HG03139 (cell line): ENCODE data around the gene STAM2.
"Not testable (repeated sequence)": the region's sequence is repeated elsewhere in the genome, so short reads cannot be mapped to it uniquely, and the experiment has no call there.

Experiments
- ATAC-seq: cut with Tn5 transposase; IDR thresholded peaks from one replicate; pipeline ENCODE4 v1.9.1; 2021; ENCODE audit not compliant: unreplicated experiment

STAM2 gene

DNA sequence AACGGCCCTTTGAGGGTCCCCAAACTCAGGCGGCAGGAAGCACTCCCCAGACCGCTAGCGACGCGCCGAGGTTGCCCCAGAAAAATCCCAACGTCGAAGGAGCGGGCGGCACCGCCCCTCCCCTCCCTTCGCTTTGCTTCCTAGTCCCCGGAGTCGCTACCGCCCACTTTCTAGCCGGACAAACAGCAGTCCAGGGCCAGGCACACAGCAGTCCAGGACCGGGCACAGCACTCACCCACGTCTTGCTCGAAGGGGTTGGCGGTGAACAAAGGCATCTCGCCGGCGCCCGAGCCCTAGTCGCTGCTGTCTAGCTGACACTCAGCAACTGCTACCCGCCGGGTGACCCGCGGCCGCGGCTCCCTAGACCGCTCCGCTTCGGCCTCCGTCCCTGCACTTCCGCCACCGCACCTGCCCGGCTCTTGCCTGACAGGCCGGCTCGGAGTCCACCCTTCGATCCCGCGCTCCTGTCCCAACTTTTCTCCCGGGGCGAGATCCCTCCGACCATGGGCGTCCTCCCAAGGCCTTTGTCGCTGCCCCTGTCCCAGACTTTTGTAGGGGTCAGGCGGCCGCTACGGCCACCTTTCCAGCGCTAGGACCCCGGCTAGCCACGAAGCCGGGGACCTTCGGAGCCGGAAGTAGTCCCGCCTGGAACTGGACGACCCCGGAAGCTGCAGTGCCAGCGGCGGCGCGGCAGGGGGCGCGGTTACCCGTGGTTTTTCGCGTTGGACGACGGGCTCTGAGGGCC is at the start of gene STAM2:
Gene STAM2 (minus strand): TSS at position 396 of the 745 bp plus-strand sequence. CDS start 121 bp downstream, at position 275.
- ATAC-seq = peak; percentile 75

DNA sequence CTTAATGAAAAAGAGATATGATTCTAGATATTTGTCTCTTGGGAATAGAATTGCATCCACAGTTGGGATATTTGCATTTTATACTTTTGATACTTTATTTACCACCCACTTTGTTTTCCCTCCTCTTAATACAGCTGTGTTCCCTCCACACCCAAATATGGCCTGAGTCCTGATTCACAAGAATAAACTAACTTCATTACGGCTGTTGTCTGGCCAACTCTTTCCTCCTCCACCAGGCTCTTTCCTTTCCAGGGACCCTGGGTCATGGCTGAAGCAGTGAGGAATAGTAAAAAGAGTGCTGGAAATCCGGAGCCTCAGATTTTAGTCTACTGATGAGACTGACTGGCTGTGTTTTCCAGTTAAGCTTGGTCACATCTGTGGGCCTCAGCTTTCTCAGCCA is 48.4 kb upstream of the STAM2 start:
- no peak for ATAC-seq

DNA sequence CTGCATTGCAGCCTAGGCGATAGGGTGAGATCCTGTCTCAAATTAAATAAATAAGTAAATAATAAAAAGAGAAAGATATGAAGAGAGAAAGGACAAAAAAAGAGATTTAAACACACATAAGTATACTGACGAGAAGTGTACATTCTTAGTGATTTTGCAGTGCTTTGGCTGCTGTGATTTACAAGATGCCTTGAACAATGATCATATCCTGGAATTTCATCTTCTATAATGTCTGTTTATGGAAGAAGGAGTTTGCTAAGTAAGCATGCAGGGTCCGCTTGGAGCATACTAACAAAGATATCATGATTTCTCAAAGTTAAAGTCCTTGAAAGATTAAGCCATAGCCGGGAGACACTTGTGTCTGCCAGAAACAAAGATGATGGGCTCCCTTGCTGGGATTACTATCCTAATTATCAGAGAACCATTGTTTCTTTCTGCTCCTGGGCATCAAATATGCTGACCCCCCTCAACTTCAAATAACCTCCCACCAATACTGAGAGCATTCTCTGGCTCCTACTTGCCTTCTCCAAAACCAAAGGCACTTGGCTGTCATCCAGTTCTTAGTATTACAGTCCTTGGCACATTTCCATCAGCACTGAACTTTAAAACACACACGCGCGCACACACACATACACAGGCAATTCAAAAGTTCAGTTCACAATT is 47.5 kb upstream of the STAM2 start:
- no peak for ATAC-seq

DNA sequence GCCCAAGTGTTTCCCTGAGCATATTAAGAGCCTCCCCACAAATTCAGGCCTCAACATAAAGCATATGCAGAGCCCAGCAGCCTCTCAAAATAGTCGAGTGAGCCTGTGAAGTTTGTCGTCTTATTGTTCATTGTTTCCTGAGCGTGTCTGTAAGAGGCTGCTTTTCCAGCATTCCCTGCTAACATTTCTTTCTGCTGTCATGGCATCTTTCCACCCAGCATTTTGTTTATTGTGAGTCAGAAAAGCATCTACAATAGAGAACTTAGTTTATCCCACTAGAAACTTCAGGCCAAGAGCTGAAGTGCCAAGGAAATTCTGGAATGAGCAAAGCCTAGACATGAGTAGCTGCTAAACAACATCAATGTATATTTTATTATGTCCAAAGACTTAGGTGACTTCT is 46.3 kb upstream of the STAM2 start:
- ATAC-seq = no peak

DNA sequence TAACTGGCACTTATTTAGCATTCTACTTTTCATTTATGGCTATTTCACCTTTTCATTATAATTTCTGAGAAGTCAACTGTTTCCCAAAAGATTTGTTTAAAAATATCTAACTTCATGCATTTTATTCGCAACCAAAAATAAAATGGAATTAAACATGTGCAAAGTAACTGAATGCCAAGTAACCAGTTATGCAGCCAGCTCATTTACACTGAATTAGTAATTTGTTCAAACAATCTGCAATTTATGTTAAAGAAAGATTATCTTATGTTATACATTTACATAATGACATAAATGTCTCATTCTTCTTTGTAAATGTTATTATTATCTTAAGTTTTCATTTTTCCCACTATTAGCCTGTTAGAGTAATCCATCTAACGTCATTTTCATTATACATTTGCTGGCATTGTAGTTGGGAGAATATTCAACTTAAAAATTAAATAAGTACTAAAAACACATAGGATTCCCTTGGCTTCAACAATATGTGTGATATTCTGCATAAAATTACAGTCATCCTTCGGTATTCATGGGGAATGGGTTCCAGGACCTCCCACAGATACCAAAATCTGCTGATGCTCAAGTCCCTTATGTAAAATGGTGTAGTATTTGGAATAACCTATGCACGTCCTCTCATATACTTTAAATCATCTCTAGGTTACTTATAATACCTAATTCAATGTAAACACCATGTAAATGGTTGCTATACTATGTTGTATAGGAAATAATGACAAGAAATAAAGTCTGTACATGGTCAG is 43.7 kb upstream of the STAM2 start:
- ATAC-seq = no peak

DNA sequence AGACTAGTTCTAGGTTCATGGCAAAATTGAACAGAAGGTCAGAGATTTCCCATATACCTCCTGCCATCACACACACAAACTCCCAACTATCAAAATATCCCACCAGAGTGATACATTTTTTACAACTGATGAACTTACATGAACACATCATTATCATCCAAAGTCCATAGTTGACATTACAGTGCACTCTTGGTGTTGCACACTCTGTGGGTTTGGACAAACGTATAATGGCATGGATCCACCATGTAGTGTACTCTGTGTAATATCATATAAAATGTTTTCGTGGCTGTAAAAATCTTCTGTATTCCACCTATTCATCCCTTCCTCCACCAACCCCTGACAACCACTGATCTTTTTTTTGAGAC is 25.9 kb upstream of the STAM2 start:
- ATAC-seq = no peak

DNA sequence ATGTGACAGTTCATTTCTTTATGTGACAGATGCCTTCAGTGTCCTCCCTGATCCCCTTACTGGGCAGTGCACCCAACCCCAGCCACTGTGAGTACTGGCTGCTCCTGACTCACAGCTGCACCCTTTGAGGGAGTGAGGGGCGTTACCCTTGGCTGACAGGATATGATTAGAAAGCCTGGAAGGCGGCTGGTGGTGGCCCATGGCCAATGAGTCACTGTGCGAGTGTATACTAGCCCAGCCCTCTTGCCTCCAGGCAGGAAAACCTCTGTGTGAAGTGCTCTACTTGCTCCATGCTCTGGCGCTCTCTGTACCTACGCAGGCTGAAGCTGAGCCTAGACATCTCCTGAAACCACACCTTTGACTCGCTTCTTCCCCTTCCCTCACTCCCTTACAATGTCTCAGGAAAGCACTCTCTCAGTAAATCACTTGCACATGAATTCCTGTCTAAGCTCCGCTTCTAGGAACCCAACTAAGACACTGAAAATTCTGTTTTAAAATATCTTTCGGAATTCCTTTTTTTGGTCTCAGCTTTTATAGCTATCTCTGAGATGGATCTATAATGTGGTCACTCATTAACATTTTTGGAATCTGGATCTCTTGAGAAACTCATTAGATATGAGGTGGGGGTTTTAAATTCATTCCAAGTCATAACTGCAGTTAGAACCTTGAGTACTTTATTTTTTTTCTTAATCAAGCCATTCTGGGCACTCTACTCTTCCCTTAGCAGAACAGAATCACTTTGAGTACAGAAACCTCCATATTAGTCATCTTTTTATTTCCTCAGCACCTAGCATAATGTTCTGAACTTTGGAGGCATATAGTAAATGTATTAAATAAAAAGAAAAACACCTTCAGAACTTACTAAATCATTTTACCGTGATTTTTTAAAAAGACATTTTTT is 25.3 kb upstream of the STAM2 start:
- ATAC-seq = no peak

DNA sequence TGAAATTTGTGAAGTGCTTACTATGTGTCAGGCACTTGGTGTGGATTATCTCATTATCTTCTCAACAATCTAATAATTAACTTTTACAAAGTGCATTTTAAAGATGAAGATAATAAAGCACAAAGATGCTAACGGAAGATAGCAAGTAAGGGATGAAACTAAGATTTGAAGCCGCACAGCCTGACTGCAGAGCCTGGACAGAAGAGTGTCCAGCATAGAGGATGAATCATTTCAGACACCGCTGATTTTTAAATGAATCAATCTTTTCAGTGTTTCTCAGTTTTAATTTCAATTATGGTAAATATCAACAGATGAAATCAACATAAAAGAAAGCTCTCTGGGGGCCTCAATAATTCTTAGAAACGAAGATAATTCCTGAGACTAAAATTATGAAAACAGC is 24.5 kb upstream of the STAM2 start:
- ATAC-seq = no peak

DNA sequence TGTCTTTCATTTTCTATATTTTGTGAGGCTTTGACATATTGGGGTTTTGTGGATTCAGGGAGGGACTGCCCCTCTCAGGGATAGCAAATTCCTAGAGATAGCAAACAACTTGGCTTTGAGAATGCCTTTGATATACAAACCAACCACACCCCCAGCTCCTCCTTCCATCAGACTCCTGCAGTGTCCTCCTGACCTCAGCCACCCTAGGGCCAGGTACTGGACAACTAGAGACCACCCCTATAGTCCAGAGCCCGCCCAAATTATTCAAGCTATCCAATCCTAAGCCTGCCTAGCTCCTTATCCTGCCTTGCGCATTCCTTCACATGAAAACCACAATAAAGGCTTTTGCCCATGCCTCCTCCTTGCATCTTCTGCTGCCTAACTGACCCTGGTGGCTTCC is 22.9 kb upstream of the STAM2 start:
- no peak for ATAC-seq

DNA sequence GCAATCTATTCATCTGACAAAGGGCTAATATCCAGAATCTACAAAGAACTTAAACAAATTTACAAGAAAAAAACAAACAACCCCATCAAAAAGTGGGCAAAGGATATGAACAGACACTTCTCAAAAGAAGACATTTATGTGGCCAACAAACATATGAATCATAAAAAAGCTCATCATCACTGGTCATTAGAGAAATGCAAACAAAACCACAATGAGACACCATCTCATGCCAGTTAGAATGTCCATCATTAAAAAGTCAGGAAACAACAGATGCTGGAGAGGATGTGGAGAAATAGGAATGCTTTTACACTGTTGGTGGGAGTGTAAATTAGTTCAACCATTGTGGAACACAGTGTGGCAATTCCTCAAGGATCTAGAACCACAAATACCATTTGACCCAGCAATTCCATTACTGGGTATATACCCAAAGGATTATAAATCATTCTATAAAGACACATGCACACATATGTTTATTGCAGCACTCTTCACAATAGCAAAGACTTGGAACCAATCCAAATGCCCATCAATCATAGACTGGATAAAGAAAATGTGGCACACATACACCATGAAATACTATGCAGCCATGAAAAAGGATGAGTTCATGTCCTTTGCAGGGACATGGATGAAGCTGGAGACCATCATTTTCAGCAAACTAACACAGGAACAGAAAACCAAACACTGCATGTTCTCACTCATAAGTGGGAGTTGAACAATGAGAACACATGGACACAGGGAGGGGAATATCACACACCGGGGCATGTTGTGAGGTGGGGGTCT is 22.1 kb upstream of the STAM2 start:
- ATAC-seq = not testable (repeated sequence)

DNA sequence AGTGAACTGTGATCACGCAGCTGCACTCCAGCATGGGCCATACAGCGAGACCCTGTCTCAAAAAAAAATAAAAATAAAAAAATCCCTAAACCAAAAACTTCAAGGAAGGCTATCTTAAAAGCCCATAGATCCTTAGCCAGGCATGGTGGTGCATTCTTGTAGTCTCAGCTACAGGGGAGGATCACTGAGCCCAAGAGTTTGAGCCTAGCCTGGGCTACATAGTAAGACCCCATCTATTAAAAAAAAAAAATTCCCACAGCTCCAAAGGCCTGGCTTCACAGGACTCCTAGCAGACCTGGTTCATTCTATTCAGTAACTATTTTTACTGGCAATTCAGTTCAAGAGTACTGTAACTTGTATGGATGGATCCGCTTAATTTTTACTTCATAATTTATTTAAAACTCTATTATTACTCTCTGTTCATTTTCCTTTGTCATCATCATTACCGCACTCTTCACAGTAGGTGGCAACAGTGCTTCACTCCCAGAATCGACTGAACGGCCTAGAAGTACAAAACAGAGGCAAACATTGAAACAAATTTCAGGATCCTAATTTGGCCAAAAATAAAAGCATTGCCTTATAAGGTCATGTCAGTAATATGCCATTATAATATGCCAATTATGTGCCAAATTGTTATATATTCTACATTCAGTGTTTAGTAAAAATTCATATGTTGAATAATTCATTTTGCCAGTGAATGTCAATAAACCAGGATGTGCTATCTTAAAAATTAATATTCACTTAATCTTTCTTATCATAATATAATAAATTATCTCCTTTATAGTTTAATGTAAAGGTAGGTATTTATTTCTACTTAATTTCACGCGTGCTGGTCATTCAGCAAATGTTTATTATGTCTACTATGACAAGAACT is 14.3 kb upstream of the STAM2 start:
- ATAC-seq = peak; percentile 77

DNA sequence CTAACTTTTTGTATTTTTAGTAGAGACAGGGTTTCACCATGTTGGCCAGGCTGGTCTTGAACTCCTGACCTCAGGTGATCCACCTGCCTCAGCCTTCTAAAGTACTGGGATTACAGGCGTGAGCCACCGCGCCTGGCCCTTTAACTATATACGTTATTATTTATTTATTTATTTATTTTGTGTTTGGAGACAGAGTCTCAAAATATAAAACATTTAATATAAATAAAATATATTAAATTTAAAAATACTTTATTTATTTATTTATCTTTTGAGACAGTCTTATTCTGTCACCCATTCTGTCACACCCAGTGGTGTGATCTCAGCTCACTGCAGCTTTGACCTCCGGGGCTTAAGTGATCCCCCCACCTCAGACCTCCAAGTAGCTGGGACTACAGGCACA is 11.2 kb upstream of the STAM2 start:
- not testable (repeated sequence) for ATAC-seq

DNA sequence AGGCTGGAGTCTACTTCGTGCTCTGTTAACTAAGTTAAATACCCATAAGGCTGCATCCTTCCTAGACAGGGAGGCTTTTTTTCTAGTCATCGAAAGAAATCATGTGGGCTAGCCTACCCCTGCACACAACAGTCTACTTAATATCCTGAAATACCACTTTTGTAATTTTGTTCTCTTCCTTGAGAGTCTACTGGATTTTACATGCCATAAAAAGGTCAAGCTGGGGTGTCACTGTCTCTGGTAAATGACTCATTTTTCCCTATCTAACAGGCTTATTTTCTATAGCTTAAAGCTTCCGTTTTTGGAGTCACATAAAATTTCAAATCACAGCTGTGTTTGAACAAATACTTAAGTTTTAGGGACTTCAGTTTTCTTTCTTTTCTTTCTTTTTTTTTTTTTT is 10.7 kb upstream of the STAM2 start:
- no peak for ATAC-seq

DNA sequence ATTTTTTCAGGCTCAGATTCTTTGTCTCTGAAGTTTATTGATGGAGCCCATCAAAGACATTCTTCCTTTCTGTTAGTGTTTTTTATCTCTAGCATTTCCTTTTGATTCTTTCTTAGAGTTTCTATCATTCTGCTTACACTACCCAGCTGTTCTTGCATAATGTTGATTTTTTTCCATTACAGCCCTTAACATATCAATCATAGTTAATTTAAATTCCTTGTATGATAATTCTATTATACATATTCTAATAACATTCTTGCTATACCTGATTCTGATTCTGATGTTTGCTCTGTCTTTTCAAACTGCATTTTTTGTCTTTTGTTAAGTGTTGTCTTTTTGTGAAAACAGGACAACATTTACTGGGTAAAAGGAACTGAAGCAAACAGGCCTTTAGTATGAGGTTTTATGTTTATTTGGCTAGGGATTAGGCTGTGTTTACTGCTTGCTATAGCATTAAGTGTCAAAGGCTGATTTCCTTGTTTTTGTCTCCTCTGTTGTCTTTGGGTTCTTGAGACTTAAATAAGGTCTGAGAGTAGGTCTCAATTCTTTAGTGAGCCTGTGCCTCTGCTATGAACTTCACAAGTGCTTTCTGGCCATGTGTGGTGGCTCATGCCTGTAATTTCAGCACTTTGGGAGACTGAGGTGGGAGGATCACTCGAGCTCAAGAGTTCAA is 8.0 kb upstream of the STAM2 start:
- no peak for ATAC-seq

DNA sequence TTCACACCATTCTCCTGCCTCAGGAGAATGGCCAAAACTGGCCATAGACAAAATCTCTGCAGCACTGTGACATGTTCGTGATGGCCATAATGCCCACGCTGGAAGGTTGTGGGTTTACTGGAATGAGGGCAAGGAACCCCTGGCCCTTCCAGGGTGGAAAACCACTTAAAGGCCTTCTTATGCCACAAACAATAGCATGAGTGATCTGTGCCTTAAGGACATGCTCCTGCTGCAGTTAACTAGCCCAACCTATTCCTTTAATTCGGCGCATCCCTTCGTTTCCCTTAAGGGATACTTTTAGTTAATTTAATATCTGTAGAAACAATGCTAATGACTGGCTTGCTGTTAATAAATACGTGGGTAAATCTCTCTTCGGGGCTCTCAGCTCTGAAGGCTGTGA is 2.1 kb upstream of the STAM2 start:
- not testable (repeated sequence) for ATAC-seq

DNA sequence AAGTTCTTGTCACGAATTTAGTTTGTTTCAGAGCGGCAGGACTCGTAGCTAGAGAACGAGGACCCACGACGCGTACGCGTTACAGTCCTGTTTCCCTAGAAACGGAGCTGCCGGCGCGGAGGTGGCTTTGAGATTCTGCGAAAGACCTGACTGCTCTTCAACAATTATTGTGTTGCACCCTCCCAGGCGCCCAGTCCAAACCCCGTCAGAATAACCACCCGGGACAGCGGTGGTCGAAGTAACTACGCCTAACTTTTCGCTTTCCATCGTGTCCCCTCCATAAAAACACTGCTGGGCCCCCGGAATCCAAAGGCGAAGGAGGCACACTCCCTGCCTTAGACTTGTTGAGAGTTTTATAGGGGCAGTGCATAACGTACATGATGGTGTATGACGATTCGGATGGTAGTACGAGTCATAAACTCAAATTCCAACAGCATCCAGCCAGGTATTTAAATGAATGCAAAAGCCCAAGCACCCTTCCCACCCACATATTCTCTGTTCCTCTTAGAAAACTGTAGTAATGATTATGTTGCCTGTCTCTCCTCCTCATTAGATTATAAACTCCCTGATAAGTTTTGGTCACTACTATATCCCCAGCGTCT is 651 bp upstream of the STAM2 start:
- ATAC-seq = peak; percentile 8

DNA sequence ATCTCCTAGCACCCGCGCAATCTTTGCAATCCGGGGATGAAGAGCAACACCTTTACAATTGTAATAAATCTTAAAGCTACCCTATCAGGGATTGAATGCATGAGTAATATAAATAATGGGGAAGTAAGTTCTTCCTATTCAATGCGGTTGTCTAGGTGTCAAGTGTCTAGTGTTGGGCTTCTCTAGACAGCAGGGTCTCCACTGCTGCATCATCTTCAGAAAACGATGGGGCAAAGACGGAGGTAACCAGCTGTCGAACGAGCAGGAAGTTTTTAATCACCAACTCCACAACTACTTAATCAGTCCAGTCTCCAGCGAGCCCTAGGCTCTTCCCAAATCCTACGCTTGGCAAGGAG is 573 bp downstream of the STAM2 start:
- ATAC-seq = peak; percentile 27

DNA sequence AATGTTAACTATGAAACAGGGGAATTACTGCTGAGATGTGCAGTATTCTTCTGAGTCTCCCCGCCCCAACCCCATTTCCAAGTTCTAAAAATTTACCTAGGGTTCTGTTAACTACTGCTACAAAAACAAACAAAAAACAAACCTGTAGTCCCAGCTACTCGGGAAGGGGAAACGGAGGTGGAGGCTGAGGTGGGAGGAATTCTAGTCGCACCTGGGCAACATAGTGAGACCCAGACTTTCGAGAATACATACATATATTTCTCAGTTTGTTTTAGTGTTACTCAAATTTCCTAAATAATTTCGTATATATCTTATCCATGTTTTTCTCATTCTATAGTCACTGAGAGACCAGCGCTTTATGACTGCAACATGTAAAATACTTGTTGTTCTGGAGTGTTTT is 989 bp downstream of the STAM2 start:
- ATAC-seq = no peak
